BLaER1 (cell line): ENCODE data around the gene SPATA17.

Experiments used
- H3K27ac ChIP-seq: shearing (Covaris generic); formaldehyde crosslinking; 2 replicates; pipeline ENCODE4 v1.8.1; 2022
- H3K27me3 ChIP-seq: shearing (Covaris generic); formaldehyde crosslinking; 2 replicates; pipeline ENCODE4 v1.8.1; 2022
- H3K36me3 ChIP-seq: shearing (Covaris generic); formaldehyde crosslinking; 2 replicates; pipeline ENCODE4 v1.8.1; 2022
- H3K4me1 ChIP-seq: shearing (Covaris generic); formaldehyde crosslinking; 2 replicates; pipeline ENCODE4 v1.8.1; 2022
- H3K4me2 ChIP-seq: shearing (Covaris generic); formaldehyde crosslinking; 2 replicates; pipeline ENCODE4 v1.8.1; 2022
- H3K4me3 ChIP-seq: shearing (Covaris generic); formaldehyde crosslinking; 2 replicates; pipeline ENCODE4 v1.8.1; 2022
- H3K9ac ChIP-seq: shearing (Covaris generic); formaldehyde crosslinking; 2 replicates; pipeline ENCODE4 v1.8.1; 2022
- H3K9me3 ChIP-seq: shearing (Covaris generic); formaldehyde crosslinking; 2 replicates; pipeline ENCODE4 v1.8.1; 2022
- H4K20me1 ChIP-seq: shearing (Covaris generic); formaldehyde crosslinking; 2 replicates; pipeline ENCODE4 v1.8.1; 2022
- Cebpa-rat ChIP-seq: shearing (Covaris generic); IDR thresholded peaks from 2 replicates; pipeline ENCODE4 v1.8.1; 2022

Gene SPATA17

GRCh38 chr1:217721692-217722091, 90.5 kb downstream of the SPATA17 start:
- Histone ChIP-seq H3K9ac (no peak overlapping the region), H4K20me1 (no peaks in the 10 kb centered on the region), H3K4me1 (no peaks in the 10 kb centered on the region), H3K4me2 (no peak overlapping the region), H3K36me3 (no peaks in the 10 kb centered on the region), H3K9me3 (no peaks in the 10 kb centered on the region), H3K4me3 (no peak overlapping the region), H3K27me3 (no peaks in the 10 kb centered on the region), H3K27ac (no peak overlapping the region)
- no peak for TF ChIP-seq Cebpa-rat

- no peaks in the 10 kb centered on the region for H4K20me1 ChIP-seq
- no peaks in the 10 kb centered on the region for H3K9me3 ChIP-seq
- no peaks in the 10 kb centered on the region for H3K36me3 ChIP-seq
- H3K27me3 ChIP-seq: no peaks in the 10 kb centered on the region
- no peak overlapping the region for H3K4me2 ChIP-seq
- H3K4me1 ChIP-seq: no peaks in the 10 kb centered on the region
- no peak overlapping the region for H3K9ac ChIP-seq
- no peak overlapping the region for H3K4me3 ChIP-seq
- TF ChIP-seq Cebpa-rat: no peak
- H3K27ac ChIP-seq: no peak overlapping the region
Observed at GRCh38 chr1:217734973-217735372, 103.8 kb downstream of the SPATA17 start.

- H4K20me1 ChIP-seq: no peaks in the 10 kb centered on the region
- H3K9me3 ChIP-seq: no peaks in the 10 kb centered on the region
- no peak overlapping the region for H3K4me3 ChIP-seq
- H3K36me3 ChIP-seq: no peaks in the 10 kb centered on the region
- H3K4me2 ChIP-seq: no peak overlapping the region
- H3K27ac ChIP-seq: no peak overlapping the region
- no peak for TF ChIP-seq Cebpa-rat
- no peak overlapping the region for H3K9ac ChIP-seq
- no peaks in the 10 kb centered on the region for H3K27me3 ChIP-seq
- H3K4me1 ChIP-seq: no peaks in the 10 kb centered on the region
Observed at GRCh38 chr1:217747156-217747769, 116.1 kb downstream of the SPATA17 start.

GRCh38 chr1:217769768-217770167, 138.6 kb downstream of the SPATA17 start:
- no peaks in the 10 kb centered on the region for H4K20me1 ChIP-seq
- no peak overlapping the region for H3K4me3 ChIP-seq
- no peaks in the 10 kb centered on the region for H3K27me3 ChIP-seq
- no peaks in the 10 kb centered on the region for H3K36me3 ChIP-seq
- H3K9me3 ChIP-seq: no peaks in the 10 kb centered on the region
- no peaks in the 10 kb centered on the region for H3K4me1 ChIP-seq
- no peak overlapping the region for H3K27ac ChIP-seq
- no peak overlapping the region for H3K4me2 ChIP-seq
- no peak overlapping the region for H3K9ac ChIP-seq
- no peak for TF ChIP-seq Cebpa-rat

GRCh38 chr1:217770918-217771317, 139.8 kb downstream of the SPATA17 start:
- TF ChIP-seq Cebpa-rat: no peak
- no peaks in the 10 kb centered on the region for H3K9me3 ChIP-seq

GRCh38 chr1:217776693-217777092, 145.5 kb downstream of the SPATA17 start:
- TF ChIP-seq Cebpa-rat: no peak
- H3K4me1 ChIP-seq: no peaks in the 10 kb centered on the region
- no peak overlapping the region for H3K9ac ChIP-seq
- H3K4me3 ChIP-seq: no peak overlapping the region
- H3K27ac ChIP-seq: no peak overlapping the region
- no peaks in the 10 kb centered on the region for H3K9me3 ChIP-seq
- no peaks in the 10 kb centered on the region for H3K27me3 ChIP-seq
- no peaks in the 10 kb centered on the region for H4K20me1 ChIP-seq
- H3K36me3 ChIP-seq: no peaks in the 10 kb centered on the region
- H3K4me2 ChIP-seq: no peak overlapping the region

More at GRCh38 chr1:217770918-217771317, 139.8 kb downstream of the SPATA17 start:
- Histone ChIP-seq H3K4me2 (no peak overlapping the region), H3K27ac (no peak overlapping the region), H3K4me1 (no peaks in the 10 kb centered on the region), H3K4me3 (no peak overlapping the region), H3K36me3 (no peaks in the 10 kb centered on the region), H4K20me1 (no peaks in the 10 kb centered on the region), H3K27me3 (no peaks in the 10 kb centered on the region), H3K9ac (no peak overlapping the region)

- no peak overlapping the region for H3K9ac ChIP-seq
- no peak for TF ChIP-seq Cebpa-rat
- no peaks in the 10 kb centered on the region for H4K20me1 ChIP-seq
- no peak overlapping the region for H3K27ac ChIP-seq
- no peak overlapping the region for H3K4me2 ChIP-seq
- H3K4me1 ChIP-seq: no peaks in the 10 kb centered on the region
- H3K36me3 ChIP-seq: no peaks in the 10 kb centered on the region
- H3K4me3 ChIP-seq: no peak overlapping the region
- no peaks in the 10 kb centered on the region for H3K27me3 ChIP-seq
- H3K9me3 ChIP-seq: peaks cover 8% of the 10 kb centered on the region; the same call in 1 of the 2 replicates
Observed at GRCh38 chr1:217781056-217781455, 149.9 kb downstream of the SPATA17 start.

- no peaks in the 10 kb centered on the region for H3K9me3 ChIP-seq
- H3K27ac ChIP-seq: no peak overlapping the region
- H3K4me2 ChIP-seq: no peak overlapping the region
- H3K9ac ChIP-seq: no peak overlapping the region
- H3K36me3 ChIP-seq: no peaks in the 10 kb centered on the region
- TF ChIP-seq Cebpa-rat: no peak
- no peak overlapping the region for H3K4me3 ChIP-seq
- no peaks in the 10 kb centered on the region for H3K27me3 ChIP-seq
- H3K4me1 ChIP-seq: no peaks in the 10 kb centered on the region
- H4K20me1 ChIP-seq: no peaks in the 10 kb centered on the region
Observed at GRCh38 chr1:217791091-217791490, 159.9 kb downstream of the SPATA17 start.

- no peaks in the 10 kb centered on the region for H4K20me1 ChIP-seq
Observed at GRCh38 chr1:217805792-217806191, 174.6 kb downstream of the SPATA17 start.

GRCh38 chr1:217812175-217812574, 181.0 kb downstream of the SPATA17 start:
- Histone ChIP-seq H3K9me3 (peaks cover 2% of the 10 kb centered on the region; the same call in 1 of the 2 replicates), H3K36me3 (no peaks in the 10 kb centered on the region), H3K9ac (no peak overlapping the region), H3K27ac (no peak overlapping the region), H3K4me2 (no peak overlapping the region), H3K27me3 (no peaks in the 10 kb centered on the region), H4K20me1 (no peaks in the 10 kb centered on the region), H3K4me1 (no peaks in the 10 kb centered on the region), H3K4me3 (no peak overlapping the region)
- TF ChIP-seq Cebpa-rat: no peak

More at GRCh38 chr1:217805792-217806191, 174.6 kb downstream of the SPATA17 start:
- no peaks in the 10 kb centered on the region for H3K4me1 ChIP-seq
- TF ChIP-seq Cebpa-rat: no peak
- H3K9ac ChIP-seq: no peak overlapping the region
- no peak overlapping the region for H3K4me3 ChIP-seq
- no peaks in the 10 kb centered on the region for H3K36me3 ChIP-seq
- H3K27ac ChIP-seq: no peak overlapping the region
- H3K27me3 ChIP-seq: no peaks in the 10 kb centered on the region
- H3K9me3 ChIP-seq: no peaks in the 10 kb centered on the region
- H3K4me2 ChIP-seq: no peak overlapping the region

- Histone ChIP-seq H3K4me3 (no peak overlapping the region), H3K9ac (no peak overlapping the region), H3K4me1 (no peaks in the 10 kb centered on the region), H3K4me2 (no peak overlapping the region), H4K20me1 (no peaks in the 10 kb centered on the region), H3K9me3 (peaks cover 8% of the 10 kb centered on the region; the same call in 1 of the 2 replicates), H3K27me3 (no peaks in the 10 kb centered on the region), H3K36me3 (no peaks in the 10 kb centered on the region), H3K27ac (no peak overlapping the region)
- TF ChIP-seq Cebpa-rat: no peak
Observed at GRCh38 chr1:217813031-217813430, 181.9 kb downstream of the SPATA17 start.
